OCI-LY7 (cell line): ENCODE measurements around the gene ATP8B2. TPM values are rescaled to one million over a fixed set of nuclear protein-coding genes. Genes with fewer than 3 reads are reported as not detected.

Experiments
- BruUV-seq: library from RNA; stranded (reverse); fragments of 400-500 nt; replicated peaks from 2 replicates; lab custom pipeline; 2021; lab: Mats Ljungman, UMichigan
- CTCF ChIA-PET: fragments of 300-600 bp; sonication (Branson Sonifier 250); formaldehyde crosslinking; loops from one replicate; lab custom pipeline; 2022; ENCODE audit warnings: antibody characterized with exemption; ENCODE audit not compliant: unreplicated experiment; lab: Charles Lee
- POLR2A ChIA-PET: fragments of 300-600 bp; sonication (Branson Sonifier 250); formaldehyde crosslinking; loops from one replicate; lab custom pipeline; 2022; ENCODE audit warnings: antibody characterized with exemption; lab: Charles Lee
- DNase-seq: peaks from one replicate; pipeline ENCODE4 v3.0.0-alpha.2; 2015; ENCODE audit warnings: low spot score
- H2AFZ ChIP-seq: fragments of 200-600 bp; sonication (generic), shearing (Covaris generic); 2 replicates; pipeline ENCODE4 v1.6.1; 2014; ENCODE audit warnings: mild to moderate bottlenecking, antibody characterized with exemption, low read length, moderate library complexity
- H3K27ac ChIP-seq: fragments of 200-600 bp; sonication (generic); 2 replicates; pipeline ENCODE4 v1.5.1; 2014; ENCODE audit warnings: mixed run types, low read depth, mild to moderate bottlenecking, moderate library complexity, low read length, inconsistent platforms; ENCODE audit not compliant: poor library complexity, severe bottlenecking
- H3K36me3 ChIP-seq: fragments of 200-600 bp; sonication (generic); 2 replicates; pipeline ENCODE4 v1.6.1; 2014; ENCODE audit warnings: mild to moderate bottlenecking, antibody characterized with exemption, low read length, moderate library complexity, mixed read lengths; ENCODE audit not compliant: insufficient read depth
- H3K4me1 ChIP-seq: fragments of 200-600 bp; sonication (generic); 2 replicates; pipeline ENCODE4 v1.5.1; 2014; ENCODE audit warnings: mild to moderate bottlenecking, low read length; ENCODE audit not compliant: insufficient read depth, poor library complexity, severe bottlenecking
- H3K4me2 ChIP-seq: fragments of 200-600 bp; sonication (generic); 2 replicates; pipeline ENCODE4 v1.6.1; 2014; ENCODE audit warnings: mild to moderate bottlenecking, low read length
- H3K4me3 ChIP-seq: fragments of 200-600 bp; sonication (generic); 2 replicates; pipeline ENCODE4 v1.5.1; 2014; ENCODE audit warnings: mild to moderate bottlenecking, low read depth, low read length; ENCODE audit not compliant: poor library complexity, severe bottlenecking
- H3K79me2 ChIP-seq: fragments of 200-600 bp; sonication (generic); 2 replicates; pipeline ENCODE4 v1.6.1; 2016; ENCODE audit warnings: low read depth, mild to moderate bottlenecking, low read length, moderate library complexity, mixed read lengths; ENCODE audit not compliant: insufficient read depth
- H3K9me2 ChIP-seq: fragments of 200-600 bp; sonication (generic); 2 replicates; pipeline ENCODE4 v1.6.1; 2016; ENCODE audit warnings: mild to moderate bottlenecking, low read length, mixed read lengths; ENCODE audit not compliant: insufficient read depth
- H3K9me3 ChIP-seq: fragments of 200-600 bp; sonication (generic); 2 replicates; pipeline ENCODE4 v1.6.1; 2014; ENCODE audit warnings: mild to moderate bottlenecking, mixed run types, low read length, mixed read lengths
- H4K20me1 ChIP-seq: fragments of 200-600 bp; sonication (generic); 2 replicates; pipeline ENCODE4 v1.6.1; 2014; ENCODE audit warnings: mild to moderate bottlenecking, antibody characterized with exemption, low read length, moderate library complexity, mixed read lengths; ENCODE audit not compliant: insufficient read depth
- EZH2phosphoT487 ChIP-seq: fragments of 200-600 bp; sonication (generic); IDR thresholded peaks from 2 replicates; pipeline ENCODE4 v1.6.1; 2018; ENCODE audit warnings: low read depth, borderline replicate concordance, mild to moderate bottlenecking, mixed run types, antibody characterized with exemption, low read length, moderate library complexity, mixed read lengths
- intact Hi-C: fragments of 100-400 bp; cut with micrococcal nuclease; formaldehyde crosslinking; loops from one replicate; pipeline ENCODE4 v1.10.0; 2022; ENCODE audit not compliant: unreplicated experiment
- total RNA-seq, 2 experiments: library from RNA; depleted of rRNA in 1 of 2; stranded (reverse); fragments of >200 nt in 1 of 2; shearing (Covaris generic) in 1 of 2; gene quantifications; 2 replicates each; pipeline ENCODE4 v1.2.3, GENCODE V29; 2014 to 2022
- TF ChIP-seq, protein P1 (sequence below): fragments of 200-600 bp; sonication (generic); conservative IDR thresholded peaks from 2 replicates; pipeline ENCODE4 v1.5.1; 2014; ENCODE audit warnings: mild to moderate bottlenecking, antibody characterized with exemption, low read length, moderate library complexity, mixed read lengths

The ATP8B2 gene
- total RNA-seq, 2 experiments from 2014 or later = 11.5 to 28.8 TPM

GRCh38 chr1:154350383-154350782 lies 25.1 kb downstream of the ATP8B2 start:
- POLR2A ChIA-PET = no interaction called here
- TF ChIP-seq, protein P1, sequence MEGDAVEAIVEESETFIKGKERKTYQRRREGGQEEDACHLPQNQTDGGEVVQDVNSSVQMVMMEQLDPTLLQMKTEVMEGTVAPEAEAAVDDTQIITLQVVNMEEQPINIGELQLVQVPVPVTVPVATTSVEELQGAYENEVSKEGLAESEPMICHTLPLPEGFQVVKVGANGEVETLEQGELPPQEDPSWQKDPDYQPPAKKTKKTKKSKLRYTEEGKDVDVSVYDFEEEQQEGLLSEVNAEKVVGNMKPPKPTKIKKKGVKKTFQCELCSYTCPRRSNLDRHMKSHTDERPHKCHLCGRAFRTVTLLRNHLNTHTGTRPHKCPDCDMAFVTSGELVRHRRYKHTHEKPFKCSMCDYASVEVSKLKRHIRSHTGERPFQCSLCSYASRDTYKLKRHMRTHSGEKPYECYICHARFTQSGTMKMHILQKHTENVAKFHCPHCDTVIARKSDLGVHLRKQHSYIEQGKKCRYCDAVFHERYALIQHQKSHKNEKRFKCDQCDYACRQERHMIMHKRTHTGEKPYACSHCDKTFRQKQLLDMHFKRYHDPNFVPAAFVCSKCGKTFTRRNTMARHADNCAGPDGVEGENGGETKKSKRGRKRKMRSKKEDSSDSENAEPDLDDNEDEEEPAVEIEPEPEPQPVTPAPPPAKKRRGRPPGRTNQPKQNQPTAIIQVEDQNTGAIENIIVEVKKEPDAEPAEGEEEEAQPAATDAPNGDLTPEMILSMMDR = no peak
- TF ChIP-seq EZH2phosphoT487 = no peak
- CTCF ChIA-PET = no interaction called here
- Histone ChIP-seq H3K4me3 (no peak overlapping the region), H3K79me2 (no peaks in the 10 kb centered on the region), H3K4me1 (no peaks in the 10 kb centered on the region), H3K27ac (no peak overlapping the region), H3K9me2 (no peaks in the 10 kb centered on the region), H3K36me3 (peaks cover 3% of the 10 kb centered on the region; the same call in 1 of the 2 replicates), H4K20me1 (no peaks in the 10 kb centered on the region), H3K9me3 (no peaks in the 10 kb centered on the region), H3K4me2 (no peak overlapping the region), H2AFZ (no peak overlapping the region)
- intact Hi-C loops = no loop called here
- DNase-seq = no peak
- no TSS peak for BruUV-seq

- TF ChIP-seq, protein P1 = no peak
- no peak for TF ChIP-seq EZH2phosphoT487
- no peaks in the 10 kb centered on the region for H3K9me2 ChIP-seq
- peaks cover under 1% of the 10 kb centered on the region; the same call in 1 of the 2 replicates for H3K36me3 ChIP-seq
- H2AFZ ChIP-seq = no peak overlapping the region
- BruUV-seq = no TSS peak
- DNase-seq = no peak
- no peak overlapping the region for H3K4me2 ChIP-seq
- intact Hi-C loops = no loop called here
- H3K4me3 ChIP-seq = no peak overlapping the region
- H3K9me3 ChIP-seq = no peaks in the 10 kb centered on the region
- no peaks in the 10 kb centered on the region for H4K20me1 ChIP-seq
- CTCF ChIA-PET = no interaction called here
- POLR2A ChIA-PET = no interaction called here
- no peaks in the 10 kb centered on the region for H3K79me2 ChIP-seq
- H3K4me1 ChIP-seq = no peaks in the 10 kb centered on the region
- H3K27ac ChIP-seq = no peak overlapping the region
Observed at GRCh38 chr1:154351363-154352068, 26.2 kb downstream of the ATP8B2 start.

GRCh38 chr1:154352245-154352580 lies 26.9 kb downstream of the ATP8B2 start:
- BruUV-seq = no TSS peak
- no peak overlapping the region for H3K4me2 ChIP-seq
- intact Hi-C loops = no loop called here
- no peaks in the 10 kb centered on the region for H3K4me1 ChIP-seq
- TF ChIP-seq, protein P1 = no peak
- TF ChIP-seq EZH2phosphoT487 = no peak
- POLR2A ChIA-PET = no interaction called here
- H3K4me3 ChIP-seq = no peak overlapping the region
- no peaks in the 10 kb centered on the region for H3K9me3 ChIP-seq
- no peaks in the 10 kb centered on the region for H4K20me1 ChIP-seq
- H3K36me3 ChIP-seq = no peaks in the 10 kb centered on the region
- H3K79me2 ChIP-seq = no peaks in the 10 kb centered on the region
- no peak overlapping the region for H2AFZ ChIP-seq
- no peak for DNase-seq
- no peak overlapping the region for H3K27ac ChIP-seq
- CTCF ChIA-PET = no interaction called here
- no peaks in the 10 kb centered on the region for H3K9me2 ChIP-seq
